GM21825 (cell line): Measurements from ENCODE around the gene RNF13.
"Not testable (repeated sequence)": the region's sequence is repeated elsewhere in the genome, so short reads cannot be mapped to it uniquely, and the experiment has no call there.

Experiments used
- ATAC-seq: cut with Tn5 transposase; IDR thresholded peaks from one replicate; pipeline ENCODE4 v1.9.1; 2021; ENCODE audit warnings: mild to moderate bottlenecking, moderate library complexity; ENCODE audit not compliant: unreplicated experiment

The RNF13 gene

DNA sequence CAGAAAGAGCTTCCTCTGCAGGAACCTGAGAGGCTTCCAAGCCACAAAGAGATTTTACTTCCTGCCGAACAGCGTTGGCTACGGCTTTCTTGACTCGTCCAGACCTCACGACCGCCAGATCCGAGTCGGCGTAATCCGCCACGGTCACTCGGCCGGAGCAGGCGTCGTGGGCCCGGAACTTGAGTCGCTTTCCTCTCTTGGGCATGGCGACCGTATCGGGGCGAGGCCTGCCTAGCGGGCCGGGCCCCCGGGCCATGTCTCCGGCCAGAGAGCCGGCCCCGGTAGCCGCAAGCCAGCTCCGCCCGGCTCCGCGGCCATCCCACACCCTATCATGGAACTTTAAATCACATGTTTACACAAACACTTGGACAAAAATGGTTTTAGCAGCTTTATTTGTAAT lies 170.0 kb downstream of the RNF13 start:
- ATAC-seq: not testable (repeated sequence)

DNA sequence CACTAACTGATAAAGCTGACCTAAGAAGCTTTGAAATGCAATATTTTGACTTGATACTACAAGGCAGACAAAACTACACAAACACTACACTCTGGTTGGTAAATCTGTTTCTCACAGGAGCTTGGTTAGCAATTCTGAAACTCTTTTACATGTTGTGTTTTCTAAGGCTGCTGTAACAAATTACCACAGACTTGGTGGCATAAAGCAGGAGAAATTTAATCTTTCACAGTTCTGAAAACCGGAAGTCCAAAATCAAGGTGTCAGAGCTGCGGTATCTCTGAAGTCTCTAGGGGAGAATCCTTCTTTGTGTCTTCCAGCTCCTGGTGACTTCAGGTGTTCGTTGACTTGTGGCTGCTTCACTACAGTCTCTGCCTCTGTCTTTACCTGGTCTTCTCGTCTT lies 170.6 kb downstream of the RNF13 start:
- no peak for ATAC-seq

DNA sequence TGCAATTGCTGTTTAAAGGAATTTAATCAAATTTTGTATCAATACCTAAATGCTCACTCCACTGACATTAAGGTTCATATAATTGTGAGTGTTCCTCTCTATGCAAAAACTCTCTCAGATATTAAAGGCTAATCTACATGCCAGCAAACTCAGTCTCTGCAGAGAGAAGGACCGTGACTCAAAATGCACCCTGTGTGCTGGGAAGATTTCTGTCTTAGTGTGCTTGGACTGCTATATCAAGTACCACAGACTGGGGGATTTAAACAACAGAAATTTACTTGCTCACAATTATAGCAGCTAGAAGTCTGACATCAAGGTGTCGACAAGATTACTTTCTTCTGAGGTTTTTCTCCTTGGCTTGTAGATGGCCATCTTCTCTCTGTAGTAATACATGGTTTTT lies 176.3 kb downstream of the RNF13 start:
- no peak for ATAC-seq

DNA sequence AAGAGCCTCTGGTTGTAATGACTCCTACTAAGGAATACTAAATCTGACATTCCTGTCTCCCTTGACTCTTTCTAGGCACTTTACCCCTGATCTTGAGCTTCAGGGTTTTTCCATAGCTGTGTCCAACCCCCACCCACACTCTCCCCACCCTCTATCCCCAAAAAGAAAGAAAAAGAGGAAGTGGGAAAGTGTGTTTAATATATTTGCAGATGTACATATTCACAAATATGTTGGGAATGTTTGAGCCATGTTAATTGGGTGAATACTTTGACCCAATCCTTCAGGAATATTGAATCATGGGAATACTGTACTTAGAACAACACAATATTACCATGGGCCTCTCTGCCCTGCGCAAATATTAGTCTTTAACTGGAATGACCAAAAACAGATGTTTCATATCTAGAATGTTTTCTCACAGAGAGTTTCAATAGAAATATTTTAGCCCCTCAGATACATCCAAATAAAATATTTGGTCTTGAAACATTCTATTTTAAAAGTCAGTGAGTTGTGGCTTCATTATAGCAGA lies 177.5 kb downstream of the RNF13 start:
- ATAC-seq: no peak

DNA sequence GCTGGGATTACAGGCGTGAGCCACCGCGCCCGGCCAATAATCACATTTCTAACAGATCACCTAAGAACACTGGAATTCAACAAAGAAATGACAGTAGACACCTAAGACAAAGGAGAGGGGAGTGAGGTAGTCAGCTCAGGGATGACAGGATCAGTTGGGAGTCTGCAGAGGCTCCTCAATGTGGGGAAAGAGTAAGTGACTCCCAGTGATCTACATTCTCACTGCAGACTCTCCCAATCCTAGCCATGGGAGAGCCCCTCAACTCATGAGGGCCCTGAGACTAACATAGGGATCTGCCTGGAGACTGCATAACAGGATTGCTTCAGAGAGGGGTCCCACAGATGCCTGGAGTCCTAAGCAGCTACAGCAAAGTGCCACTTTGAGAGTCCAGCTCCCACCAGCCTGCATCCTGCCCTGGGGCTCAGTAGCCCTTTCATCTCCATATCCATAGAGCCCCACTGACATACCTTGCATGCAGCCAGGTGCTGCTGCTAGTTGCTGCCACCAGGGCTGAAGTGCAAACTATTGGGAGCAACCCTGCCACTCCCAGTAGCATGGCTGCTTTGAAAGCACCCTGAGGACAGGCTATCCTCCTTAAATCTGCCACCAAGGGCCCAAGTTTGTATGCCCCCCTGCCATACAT lies 179.5 kb downstream of the RNF13 start:
- no peak for ATAC-seq

DNA sequence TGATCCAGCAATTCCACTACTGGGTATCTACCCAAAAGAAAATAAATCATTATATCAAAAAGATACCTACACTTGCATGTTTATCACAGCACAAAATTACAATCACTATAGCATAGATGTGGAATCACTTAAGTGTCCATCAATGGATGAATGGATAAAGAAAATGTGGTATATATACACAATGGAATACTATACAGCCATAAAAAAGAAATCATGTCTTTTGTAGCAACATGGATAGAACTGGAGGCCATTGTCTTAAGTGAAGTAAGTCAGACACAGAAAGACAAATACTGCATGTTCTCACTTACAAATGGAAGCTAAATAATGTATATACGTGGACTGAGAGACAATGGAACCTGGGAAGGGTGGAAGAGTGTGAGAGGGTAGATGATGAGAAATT lies 185.9 kb downstream of the RNF13 start:
- no peak for ATAC-seq

DNA sequence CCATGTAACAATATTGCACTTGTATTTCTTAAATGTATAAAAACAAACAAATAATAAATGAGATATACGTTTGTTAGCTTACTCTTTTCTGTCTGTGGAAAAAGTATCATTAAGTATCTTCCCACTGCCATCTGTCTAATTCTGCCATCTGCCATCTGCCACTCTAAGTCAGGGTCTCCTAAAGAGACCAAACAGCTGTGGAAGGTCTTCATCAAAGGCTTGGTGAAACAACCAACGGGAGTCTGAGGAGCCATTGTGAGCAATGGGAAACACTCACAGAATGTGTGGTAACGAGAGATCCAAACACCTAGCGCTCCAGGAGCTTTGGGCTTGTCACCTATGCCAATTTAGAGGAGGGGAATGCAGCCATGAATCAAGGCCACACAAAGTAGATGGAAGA lies 186.4 kb downstream of the RNF13 start:
- no peak for ATAC-seq

DNA sequence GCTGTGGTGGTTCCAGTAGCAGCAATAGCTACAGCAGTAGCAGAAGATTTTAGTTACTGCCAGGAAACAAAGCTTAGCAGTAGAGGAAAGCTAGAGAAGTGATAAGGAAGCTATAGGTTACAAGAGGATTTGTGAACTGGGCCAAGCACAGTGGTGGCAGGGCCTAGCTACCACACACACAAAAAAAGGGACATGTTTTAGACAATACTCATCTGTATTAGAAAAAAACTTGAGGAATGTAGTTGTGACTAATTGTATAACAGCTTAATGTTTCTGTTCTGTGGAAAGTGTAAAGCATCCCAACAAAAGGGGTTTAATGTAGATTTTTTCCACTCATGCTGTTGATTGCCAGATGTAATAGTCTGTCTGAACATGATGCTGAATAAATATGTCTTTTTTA lies 187.6 kb downstream of the RNF13 start:
- ATAC-seq: no peak

DNA sequence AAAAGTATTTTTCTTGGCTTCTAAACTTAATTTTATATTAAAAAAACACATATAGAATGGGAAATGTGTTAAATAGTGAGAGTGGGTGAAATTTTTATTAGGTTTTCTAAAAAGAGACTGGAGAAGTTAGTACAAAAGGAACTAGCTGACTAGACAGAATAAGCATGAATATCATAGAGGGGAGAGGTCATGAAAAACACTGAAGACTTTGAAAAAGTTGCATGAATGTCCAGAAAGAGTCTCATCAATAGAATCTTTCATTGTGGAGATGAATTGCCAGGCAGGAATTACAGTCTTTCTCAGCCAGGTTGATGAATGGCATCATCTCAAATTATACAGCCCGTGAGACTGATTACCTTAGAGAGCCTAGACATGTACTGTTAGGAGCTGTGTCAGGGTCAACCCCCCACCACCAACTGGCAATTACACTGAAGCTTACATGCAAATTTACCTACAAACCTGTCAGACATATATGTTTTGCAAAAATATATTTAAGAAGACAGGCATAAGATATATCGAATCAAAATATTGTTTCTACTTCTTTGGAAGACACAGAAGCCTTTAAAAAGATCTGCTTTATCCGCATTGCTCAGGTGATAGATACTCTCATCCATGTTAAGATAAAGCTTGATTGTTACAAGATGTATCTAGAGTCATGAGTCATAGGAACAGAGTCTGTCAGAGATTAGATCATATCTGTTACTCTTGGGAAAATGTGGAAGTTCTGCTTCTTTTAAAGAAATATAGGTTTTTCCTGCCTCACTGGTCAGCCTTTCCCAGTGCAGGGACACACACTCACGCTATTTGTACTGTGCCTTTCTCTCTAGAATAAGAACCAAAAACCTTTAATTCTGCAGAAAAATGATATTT lies 192.5 kb downstream of the RNF13 start:
- no peak for ATAC-seq

DNA sequence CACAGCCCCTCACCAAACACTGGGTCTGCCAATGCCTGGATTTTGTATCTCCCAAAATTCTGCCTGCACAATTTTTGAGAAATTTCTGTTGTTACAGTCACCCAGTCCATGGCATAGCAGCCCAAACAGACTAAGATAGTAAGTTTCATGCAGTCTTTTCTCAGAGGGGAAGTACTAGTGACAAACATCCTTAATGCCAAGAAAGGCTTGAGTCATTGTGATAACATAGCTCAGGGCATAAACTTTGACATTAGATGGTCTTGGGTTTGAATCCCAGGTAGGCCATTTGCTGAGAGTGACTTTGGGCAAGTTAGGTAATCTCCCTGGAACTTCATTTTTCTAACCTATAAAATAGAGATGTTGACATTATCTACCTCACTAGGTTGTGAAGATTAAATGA lies 193.8 kb downstream of the RNF13 start:
- no peak for ATAC-seq
